T-helper 2 cell treated with Interferon-gamma antibody and Interleukin-4, amounts not matched to agents 100 ng/mL and 5 ng/mL, for 36 hours (primary cell): Measurements from ENCODE around the gene SIVA1. TPM values are rescaled to one million over a fixed set of nuclear protein-coding genes. Genes with fewer than 3 reads are reported as not detected.

ENCODE experiments used
- intact Hi-C: fragments of 100-400 bp; cut with micrococcal nuclease; formaldehyde crosslinking; loops from one replicate; pipeline ENCODE4 v1.15.1; 2023
- total RNA-seq: library from RNA; stranded (reverse); gene quantifications from 2 replicates; pipeline ENCODE4 v1.2.3, GENCODE V29; 2022

The SIVA1 gene
- total RNA-seq, 1 donor from 2014 or later: 116 TPM

GRCh38 chr14:104734601-104734990 lies 18.4 kb upstream of the SIVA1 start:
- intact Hi-C loops: no loop called here

- intact Hi-C loops: no loop called here
These were observed 17.8 kb upstream of the SIVA1 start for GRCh38 chr14:104734991-104735779.

GRCh38 chr14:104735830-104736642 lies 16.9 kb upstream of the SIVA1 start:
- intact Hi-C loops: no loop called here

- intact Hi-C loops: no loop called here
These were observed 14.4 kb upstream of the SIVA1 start for GRCh38 chr14:104738375-104739019.

GRCh38 chr14:104739026-104739425 lies 13.9 kb upstream of the SIVA1 start:
- intact Hi-C loops: no loop called here

GRCh38 chr14:104739546-104740516 lies 13.1 kb upstream of the SIVA1 start:
- intact Hi-C loops: no loop called here

GRCh38 chr14:104741108-104741802 lies 11.7 kb upstream of the SIVA1 start:
- intact Hi-C loops: no loop called here

- intact Hi-C loops: no loop called here
These were observed 11.1 kb upstream of the SIVA1 start for GRCh38 chr14:104741803-104742251.

GRCh38 chr14:104742586-104743455 lies 10.1 kb upstream of the SIVA1 start:
- intact Hi-C loops: no loop called here

- intact Hi-C loops: no loop called here
These were observed 9.2 kb upstream of the SIVA1 start for GRCh38 chr14:104743461-104744380.

- intact Hi-C loops: no loop called here
These were observed 8.5 kb upstream of the SIVA1 start for GRCh38 chr14:104744484-104744883.

GRCh38 chr14:104745431-104745830 lies 7.5 kb upstream of the SIVA1 start:
- intact Hi-C loops: no loop called here

GRCh38 chr14:104746071-104746545 lies 6.8 kb upstream of the SIVA1 start:
- intact Hi-C loops: no loop called here

GRCh38 chr14:104746934-104747481 lies 5.9 kb upstream of the SIVA1 start:
- intact Hi-C loops: no loop called here

- intact Hi-C loops: no loop called here
These were observed 5.1 kb upstream of the SIVA1 start for GRCh38 chr14:104747876-104748275.

GRCh38 chr14:104749111-104749649 lies 3.8 kb upstream of the SIVA1 start:
- intact Hi-C loops: no loop called here

GRCh38 chr14:104750056-104750752 lies 2.7 kb upstream of the SIVA1 start:
- intact Hi-C loops: no loop called here
